ENCODE measurements around the gene KCNN1.
"Not testable (repeated sequence)": the region's sequence is repeated elsewhere in the genome, so short reads cannot be mapped to it uniquely, and the experiment has no call there.

KCNN1 gene

DNA sequence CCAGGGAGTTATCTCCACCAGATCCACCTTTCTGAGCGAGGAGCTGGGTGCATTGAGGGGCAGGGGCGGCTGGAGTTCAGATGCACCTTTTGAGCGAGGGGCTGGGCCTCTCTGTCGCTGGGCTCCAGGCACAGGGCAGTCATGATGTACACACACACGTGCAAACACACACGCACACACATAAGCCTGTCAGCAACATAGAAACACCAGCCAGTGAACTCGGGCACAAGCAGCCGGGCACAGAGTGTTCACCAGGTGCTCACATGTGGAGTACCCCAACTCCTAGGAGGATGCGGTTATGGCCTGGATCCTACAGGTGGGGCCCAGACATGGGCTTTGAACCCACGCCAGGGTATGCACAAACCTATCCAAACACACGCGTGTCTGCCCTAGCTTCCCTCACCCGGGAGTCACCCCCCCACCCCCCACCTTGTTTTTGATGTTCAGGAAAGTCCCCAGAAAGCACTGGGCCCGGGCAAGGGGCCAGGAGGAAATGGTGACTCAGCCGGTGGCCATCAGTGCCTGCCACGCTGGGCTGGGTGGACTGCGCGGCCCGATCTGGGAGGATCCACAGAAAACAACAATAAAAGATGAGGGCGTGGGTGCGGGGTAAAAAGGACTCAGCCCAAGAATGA, 54.3 kb downstream of the KCNN1 start:
- DNase-seq (ENCODE audit: low read depth), result peak; percentile 61
- peak overlapping the region; percentile 91 for H3K4me3 ChIP-seq (ENCODE audit: low read depth, low read length)
- TF ChIP-seq, protein P1, sequence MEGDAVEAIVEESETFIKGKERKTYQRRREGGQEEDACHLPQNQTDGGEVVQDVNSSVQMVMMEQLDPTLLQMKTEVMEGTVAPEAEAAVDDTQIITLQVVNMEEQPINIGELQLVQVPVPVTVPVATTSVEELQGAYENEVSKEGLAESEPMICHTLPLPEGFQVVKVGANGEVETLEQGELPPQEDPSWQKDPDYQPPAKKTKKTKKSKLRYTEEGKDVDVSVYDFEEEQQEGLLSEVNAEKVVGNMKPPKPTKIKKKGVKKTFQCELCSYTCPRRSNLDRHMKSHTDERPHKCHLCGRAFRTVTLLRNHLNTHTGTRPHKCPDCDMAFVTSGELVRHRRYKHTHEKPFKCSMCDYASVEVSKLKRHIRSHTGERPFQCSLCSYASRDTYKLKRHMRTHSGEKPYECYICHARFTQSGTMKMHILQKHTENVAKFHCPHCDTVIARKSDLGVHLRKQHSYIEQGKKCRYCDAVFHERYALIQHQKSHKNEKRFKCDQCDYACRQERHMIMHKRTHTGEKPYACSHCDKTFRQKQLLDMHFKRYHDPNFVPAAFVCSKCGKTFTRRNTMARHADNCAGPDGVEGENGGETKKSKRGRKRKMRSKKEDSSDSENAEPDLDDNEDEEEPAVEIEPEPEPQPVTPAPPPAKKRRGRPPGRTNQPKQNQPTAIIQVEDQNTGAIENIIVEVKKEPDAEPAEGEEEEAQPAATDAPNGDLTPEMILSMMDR (IDR thresholded peaks at IDR 0.05; ENCODE audit: insufficient read depth, low read depth, low read length, missing control alignments), result no peak

- peak; percentile 44 for DNase-seq (ENCODE audit: low read depth)
- peak overlapping the region; percentile 91 for H3K4me3 ChIP-seq (ENCODE audit: low read depth, low read length)
- TF ChIP-seq, protein P1 (IDR thresholded peaks at IDR 0.05; ENCODE audit: insufficient read depth, low read depth, low read length, missing control alignments), result no peak
Observed at GRCh38 chr19:18023622-18024251, 56.8 kb downstream of the KCNN1 start.

- TF ChIP-seq, protein P1 (IDR thresholded peaks at IDR 0.05; ENCODE audit: insufficient read depth, low read depth, low read length, missing control alignments), result no peak
- no peak for DNase-seq (ENCODE audit: low read depth)
- H3K4me3 ChIP-seq (ENCODE audit: low read depth, low read length), result no peak overlapping the region
Observed at GRCh38 chr19:18027151-18027550, 60.2 kb downstream of the KCNN1 start.

GRCh38 chr19:18029617-18030338, 62.9 kb downstream of the KCNN1 start:
- DNase-seq (ENCODE audit: low read depth), result no peak
- no peak overlapping the region for H3K4me3 ChIP-seq (ENCODE audit: low read depth, low read length)
- TF ChIP-seq, protein P1 (IDR thresholded peaks at IDR 0.05; ENCODE audit: insufficient read depth, low read depth, low read length, missing control alignments), result no peak

- not testable (repeated sequence) for H3K4me3 ChIP-seq (ENCODE audit: low read depth, low read length); DNase-seq (ENCODE audit: low read depth)
Observed at GRCh38 chr19:18031401-18031800, 64.5 kb downstream of the KCNN1 start.

DNA sequence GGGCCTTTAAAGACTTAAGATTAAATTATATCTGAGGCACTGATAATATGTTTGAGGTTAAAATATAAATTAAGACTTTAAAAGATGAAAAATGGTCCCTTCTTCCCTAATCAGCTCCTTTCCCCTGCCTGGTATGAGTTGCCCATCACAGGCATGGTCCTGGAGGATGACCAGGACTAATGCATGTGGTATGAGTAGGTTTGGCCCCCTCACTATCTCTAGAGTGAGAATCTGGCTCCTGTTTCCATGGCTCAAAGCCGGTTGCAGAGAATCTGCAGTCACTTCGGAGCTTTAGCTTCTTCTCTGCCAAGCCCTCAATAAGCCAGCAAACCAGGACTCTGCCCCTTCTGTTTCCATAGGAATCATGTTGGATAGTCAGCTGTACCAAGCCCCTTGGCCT, 65.2 kb downstream of the KCNN1 start:
- DNase-seq (ENCODE audit: low read depth); H3K4me3 ChIP-seq (ENCODE audit: low read depth, low read length): not testable (repeated sequence)

GRCh38 chr19:18041054-18041453, 74.1 kb downstream of the KCNN1 start:
- H3K4me3 ChIP-seq (ENCODE audit: low read depth, low read length), result no peak overlapping the region
- TF ChIP-seq, protein P1 (IDR thresholded peaks at IDR 0.05; ENCODE audit: insufficient read depth, low read depth, low read length, missing control alignments), result no peak
- no peak for DNase-seq (ENCODE audit: low read depth)
